ENCODE results near the gene ZNF81.

- TF ChIP-seq, protein P1, sequence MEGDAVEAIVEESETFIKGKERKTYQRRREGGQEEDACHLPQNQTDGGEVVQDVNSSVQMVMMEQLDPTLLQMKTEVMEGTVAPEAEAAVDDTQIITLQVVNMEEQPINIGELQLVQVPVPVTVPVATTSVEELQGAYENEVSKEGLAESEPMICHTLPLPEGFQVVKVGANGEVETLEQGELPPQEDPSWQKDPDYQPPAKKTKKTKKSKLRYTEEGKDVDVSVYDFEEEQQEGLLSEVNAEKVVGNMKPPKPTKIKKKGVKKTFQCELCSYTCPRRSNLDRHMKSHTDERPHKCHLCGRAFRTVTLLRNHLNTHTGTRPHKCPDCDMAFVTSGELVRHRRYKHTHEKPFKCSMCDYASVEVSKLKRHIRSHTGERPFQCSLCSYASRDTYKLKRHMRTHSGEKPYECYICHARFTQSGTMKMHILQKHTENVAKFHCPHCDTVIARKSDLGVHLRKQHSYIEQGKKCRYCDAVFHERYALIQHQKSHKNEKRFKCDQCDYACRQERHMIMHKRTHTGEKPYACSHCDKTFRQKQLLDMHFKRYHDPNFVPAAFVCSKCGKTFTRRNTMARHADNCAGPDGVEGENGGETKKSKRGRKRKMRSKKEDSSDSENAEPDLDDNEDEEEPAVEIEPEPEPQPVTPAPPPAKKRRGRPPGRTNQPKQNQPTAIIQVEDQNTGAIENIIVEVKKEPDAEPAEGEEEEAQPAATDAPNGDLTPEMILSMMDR (IDR thresholded peaks at IDR 0.05 in 4 of 5, conservative IDR thresholded peaks at IDR 0.05 in 1 of 5): no peak
- TF ChIP-seq POLR2A (IDR thresholded peaks at IDR 0.05): no peak
These were observed 14.2 kb downstream of the ZNF81 start for GRCh38 chrX:47850901-47851300.

Data from gastrocnemius medialis (tissue), 4 donors.